NCI-H345 treated with DMSO at 0.1 percent for 48 hours (cell line): ENCODE data around the gene ANTXR2.
"Not testable (repeated sequence)": the region's sequence is repeated elsewhere in the genome, so short reads cannot be mapped to it uniquely, and the experiment has no call there.

Source experiments
- DNase-seq: peaks from one replicate; lab custom pipeline; 2025; ENCODE audit not compliant: unreplicated experiment; lab: John Stamatoyannopoulos, UW

The ANTXR2 gene

DNA sequence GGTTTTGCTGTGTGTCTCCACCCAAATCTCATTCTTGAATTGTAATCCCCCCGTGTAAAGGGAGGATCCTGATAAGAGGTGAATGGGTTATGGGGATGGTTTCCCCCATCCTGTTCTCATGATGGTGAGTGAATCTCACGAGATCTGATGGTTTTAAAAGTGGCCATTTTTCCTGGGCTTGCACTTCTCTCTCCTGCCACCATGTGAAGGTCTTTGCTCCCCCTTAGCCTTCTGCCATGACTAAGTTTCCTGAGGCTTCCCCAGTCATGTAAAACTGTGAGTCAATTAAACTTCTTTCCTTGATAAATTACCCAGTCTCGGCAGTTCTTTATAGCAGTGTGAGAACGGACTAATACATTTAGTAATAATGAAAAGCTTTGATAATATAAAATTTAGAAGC is 46.9 kb downstream of the ANTXR2 start:
- DNase-seq = no peak

- DNase-seq = no peak
These were observed 48.7 kb downstream of the ANTXR2 start for GRCh38 chr4:80024335-80024734.

DNA sequence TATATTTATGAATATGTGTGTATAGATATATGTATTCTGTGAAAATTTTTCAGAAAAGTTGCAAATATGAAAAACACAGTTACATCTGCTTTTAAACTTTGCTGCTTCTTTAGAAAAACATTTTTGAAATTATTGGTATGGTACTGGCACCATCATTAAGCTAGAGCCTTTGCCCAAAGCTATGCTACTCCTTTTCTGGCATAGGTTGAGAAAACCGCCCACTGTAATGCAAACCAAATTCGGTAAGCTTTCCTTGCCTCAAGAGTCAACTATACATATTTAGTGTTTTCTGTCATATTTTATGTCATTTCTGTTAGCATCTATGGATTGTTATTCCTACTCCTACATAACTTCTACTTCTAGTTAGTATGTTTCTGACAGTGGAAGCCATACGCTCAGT is 50.7 kb downstream of the ANTXR2 start:
- DNase-seq = no peak

GRCh38 chr4:80017125-80017854 is 55.7 kb downstream of the ANTXR2 start:
- DNase-seq = no peak

GRCh38 chr4:80016506-80016905 is 56.5 kb downstream of the ANTXR2 start:
- DNase-seq = no peak

DNA sequence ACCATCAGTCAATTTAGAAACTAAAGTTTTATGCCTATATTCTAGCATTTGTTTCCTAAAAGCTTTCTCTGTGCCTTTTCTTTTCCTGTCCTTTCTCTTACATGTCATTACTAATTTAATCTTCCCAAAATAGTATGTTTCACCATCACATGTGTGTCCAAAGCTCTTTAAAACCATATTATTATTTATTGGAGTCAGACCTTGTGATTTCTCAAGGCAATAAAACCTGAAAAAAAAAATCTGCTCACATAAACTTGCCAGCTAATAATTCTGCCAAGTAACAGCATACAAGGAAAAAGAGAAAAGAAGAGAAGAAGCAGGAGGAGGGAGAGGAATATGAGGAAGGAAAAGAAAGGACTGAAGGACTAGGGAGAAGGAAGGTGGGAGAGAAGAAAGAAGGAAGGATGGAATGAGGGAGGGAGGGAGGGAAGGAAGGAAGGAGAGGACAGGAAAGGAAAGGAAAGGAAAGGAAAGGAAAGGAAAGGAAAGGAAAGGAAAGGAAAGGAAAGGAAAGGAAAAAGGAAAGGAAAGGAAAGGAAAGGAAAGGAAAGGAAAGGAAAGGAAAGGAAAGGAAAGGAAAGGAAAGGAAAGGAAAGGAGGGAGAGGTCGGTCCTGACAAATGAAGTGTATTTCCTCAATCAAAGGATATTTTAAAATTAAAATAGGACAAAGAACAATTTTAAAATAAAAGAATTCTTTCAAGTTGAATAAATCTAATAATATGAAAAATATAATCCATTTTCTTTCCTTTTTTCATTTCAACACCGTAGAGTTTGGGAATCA is 57.4 kb downstream of the ANTXR2 start:
- no peak for DNase-seq

DNA sequence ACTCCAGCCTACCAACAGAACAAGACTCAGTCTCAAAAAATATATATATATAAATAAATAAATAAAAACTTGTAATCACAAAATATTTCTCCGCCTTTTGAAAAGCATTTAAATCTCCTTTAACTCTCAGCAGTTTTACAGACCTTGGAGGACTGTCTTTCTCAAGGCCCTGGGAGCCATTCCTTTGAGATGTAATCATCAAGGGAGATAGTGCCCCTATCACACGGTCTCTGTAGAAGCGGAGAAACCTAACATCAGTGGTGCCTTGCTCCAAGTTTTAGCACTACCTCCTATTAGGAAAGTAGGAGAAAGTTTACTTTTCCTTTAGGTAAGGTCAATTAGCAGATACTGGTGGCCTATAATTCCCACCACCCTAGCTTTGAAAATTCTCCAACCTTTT is 58.5 kb downstream of the ANTXR2 start:
- DNase-seq = no peak

GRCh38 chr4:80012291-80012690 is 60.7 kb downstream of the ANTXR2 start:
- DNase-seq = no peak

GRCh38 chr4:80011636-80012236 is 61.3 kb downstream of the ANTXR2 start:
- no peak for DNase-seq

DNA sequence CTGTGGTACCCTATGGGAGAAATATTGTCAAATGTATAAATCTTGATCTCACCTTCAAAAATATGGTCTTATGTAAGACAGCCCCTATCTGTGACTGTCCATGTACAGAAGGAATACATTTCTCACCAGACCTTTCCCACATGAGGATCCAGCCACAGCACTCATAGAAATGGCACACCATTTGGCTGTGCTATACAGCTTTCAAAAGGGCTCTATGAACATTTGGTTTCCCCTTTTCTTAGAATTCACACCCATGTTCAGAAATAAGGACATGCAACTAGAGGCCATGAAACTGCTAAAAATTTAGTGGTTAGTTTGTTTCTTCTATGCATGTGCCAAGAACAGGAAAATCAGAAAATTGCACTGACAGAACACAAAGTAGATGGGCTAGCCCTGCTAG is 62.7 kb downstream of the ANTXR2 start:
- no peak for DNase-seq

DNA sequence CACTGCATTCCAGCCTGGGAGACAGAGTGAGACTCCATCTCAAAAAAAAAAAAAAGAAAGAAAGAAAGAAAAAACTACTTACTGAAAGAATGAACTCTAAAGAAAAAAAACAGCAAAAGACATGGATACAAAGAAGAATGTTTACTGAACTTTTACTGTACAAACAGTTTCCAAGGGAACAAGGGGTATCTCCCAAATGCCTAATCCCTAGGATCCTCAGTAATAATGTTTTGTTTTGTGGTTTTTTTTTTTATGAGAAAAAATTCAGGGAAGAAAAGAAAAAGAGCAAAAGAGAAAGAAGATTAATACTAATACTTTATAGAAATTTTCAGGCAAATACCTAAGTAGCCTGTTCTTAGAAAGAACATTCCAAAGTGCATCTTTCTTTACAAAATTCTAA is 63.2 kb downstream of the ANTXR2 start:
- DNase-seq = no peak

DNA sequence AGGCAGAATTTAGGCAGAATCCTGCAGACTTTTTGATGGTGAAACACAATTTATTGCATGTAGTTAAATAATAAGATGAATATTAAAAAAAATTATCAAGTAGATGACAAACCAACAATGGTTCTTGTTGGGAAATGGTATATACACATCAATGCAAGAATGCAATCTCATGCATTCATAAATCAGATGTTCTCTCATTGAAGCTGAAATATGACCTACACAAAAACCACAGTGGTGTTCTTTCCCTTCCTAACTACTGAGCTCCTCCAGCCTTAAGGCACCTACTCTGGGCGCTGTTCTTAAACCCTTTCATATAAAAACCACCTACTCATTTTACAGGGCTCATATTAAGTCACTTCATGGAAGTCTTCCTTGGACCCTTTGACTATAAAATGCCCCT is 64.1 kb downstream of the ANTXR2 start:
- no peak for DNase-seq

DNA sequence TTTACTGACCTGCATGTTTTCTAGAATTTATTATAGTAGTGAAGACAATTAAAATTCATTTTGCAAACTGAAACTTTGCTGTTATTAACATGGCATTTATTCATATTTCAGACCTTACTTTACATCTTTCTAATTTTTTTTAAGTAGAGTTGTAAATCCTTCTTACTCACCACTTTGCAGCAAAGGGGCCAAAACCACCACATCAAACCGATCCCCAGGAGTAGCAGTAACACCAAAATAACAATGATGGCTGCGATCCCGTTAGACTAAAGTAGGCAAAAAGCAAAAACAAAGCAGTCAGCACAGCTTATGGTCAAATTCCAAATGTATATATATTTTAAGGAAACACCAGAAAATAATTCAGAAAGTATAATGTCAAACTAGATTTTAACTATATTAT is 64.7 kb downstream of the ANTXR2 start:
- DNase-seq = no peak

DNA sequence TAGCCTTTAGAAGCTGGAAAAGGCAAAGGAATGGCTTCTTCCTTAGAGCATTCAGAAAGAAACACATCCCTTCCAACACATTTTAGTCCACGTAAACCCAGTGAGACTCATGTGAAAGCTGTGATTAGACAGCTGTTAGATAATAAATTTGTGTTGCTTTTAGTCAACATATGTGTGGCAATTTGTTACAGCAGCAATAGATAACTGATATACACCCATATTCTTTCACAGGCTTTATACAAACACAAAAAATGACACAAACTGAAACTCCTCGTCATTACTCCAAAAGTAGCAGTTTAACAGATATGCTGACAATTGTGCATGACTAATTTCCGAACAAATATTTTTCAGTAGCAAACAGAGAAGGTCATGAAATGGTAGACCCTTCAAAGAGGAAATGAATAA is 65.3 kb downstream of the ANTXR2 start:
- no peak for DNase-seq

GRCh38 chr4:80006935-80007744 is 65.9 kb downstream of the ANTXR2 start:
- no peak for DNase-seq

- no peak for DNase-seq
These were observed 67.2 kb downstream of the ANTXR2 start for GRCh38 chr4:80005863-80006262.

DNA sequence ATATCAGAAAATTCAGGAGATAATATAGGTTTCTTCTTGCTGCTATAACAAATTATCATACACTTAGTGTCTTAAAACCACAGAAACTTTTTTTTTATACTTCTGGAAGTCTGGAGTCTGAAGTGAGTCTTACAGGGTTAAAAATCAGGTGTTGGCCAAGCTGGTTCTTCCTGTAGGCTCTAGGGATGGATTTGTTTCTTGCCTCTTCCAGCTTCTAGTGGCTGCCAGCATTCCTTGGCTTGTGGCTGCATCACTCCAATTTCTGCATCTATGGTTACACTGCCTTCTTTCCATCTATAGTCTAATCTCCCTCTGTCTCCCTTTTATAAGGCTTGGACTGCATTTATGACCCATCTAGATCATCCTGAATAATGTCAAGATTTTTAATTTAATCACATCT is 68.7 kb downstream of the ANTXR2 start:
- DNase-seq = no peak

GRCh38 chr4:80002559-80002958 is 70.5 kb downstream of the ANTXR2 start:
- DNase-seq = not testable (repeated sequence)

DNA sequence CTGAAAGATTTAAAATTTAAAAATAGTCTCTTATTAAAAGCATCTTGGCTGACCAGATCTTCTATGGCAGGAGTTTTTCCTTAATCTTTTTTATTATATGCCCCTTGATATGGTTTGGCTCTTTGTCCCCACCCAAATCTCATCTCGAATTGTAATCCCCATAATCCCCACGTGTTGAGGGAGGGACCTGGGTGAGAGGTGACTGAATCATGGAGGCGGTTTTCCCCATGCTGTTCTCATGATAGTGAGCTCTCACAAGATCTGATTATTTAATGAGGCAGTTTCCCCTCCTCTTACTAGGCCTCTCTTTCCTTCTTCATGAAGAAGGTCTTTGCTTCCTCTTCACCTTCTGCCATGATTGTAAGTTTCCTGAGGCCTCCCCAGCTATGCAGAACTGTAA is 74.0 kb downstream of the ANTXR2 start:
- not testable (repeated sequence) for DNase-seq

DNA sequence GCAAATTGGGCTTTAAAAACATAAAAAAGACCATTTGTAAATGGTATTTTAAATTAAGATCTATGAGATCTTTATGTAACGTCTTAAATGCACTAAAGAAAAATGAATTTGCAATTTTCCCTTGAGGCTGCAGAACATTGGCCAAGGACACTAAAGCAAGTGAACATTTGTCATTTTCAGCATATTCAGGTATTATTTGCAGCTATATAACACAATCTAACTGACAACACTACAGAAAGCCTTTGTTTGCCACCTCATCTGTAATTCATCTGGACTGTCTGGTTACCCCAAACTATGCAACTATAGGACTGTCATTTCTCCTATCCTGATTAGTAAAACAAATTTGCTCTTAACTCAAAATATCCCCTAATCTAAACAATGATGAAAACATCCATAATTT is 74.8 kb downstream of the ANTXR2 start:
- no peak for DNase-seq

- DNase-seq = no peak
These were observed 76.2 kb downstream of the ANTXR2 start for GRCh38 chr4:79996851-79997250.
